Left lung (tissue), 10 donors: Measurements from ENCODE around the gene FTO. TPM values are rescaled to one million over a fixed set of nuclear protein-coding genes. Genes with fewer than 3 reads are reported as not detected.

Experiments
- ATAC-seq: fragments of 200-7000 bp; cut with Tn5 transposase; one replicate; pipeline ENCODE4 v1.9.1; 2020; ENCODE audit warnings: moderate library complexity
- DNase-seq, 4 donors: peaks; one replicate each; pipeline ENCODE4 v3.0.0-alpha.2; 2013 to 2020
- H3K27ac ChIP-seq, 2 donors: fragments of 200-600 bp; sonication (generic) in 1 of 2; one replicate each; pipeline versions ENCODE4 v1.5.0 to v1.8.0; 2020 to 2021
- H3K27me3 ChIP-seq, 2 donors: fragments of 200-600 bp; sonication (generic) in 1 of 2; one replicate each; pipeline versions ENCODE4 v1.5.0 to v1.8.0; 2020 to 2021
- H3K36me3 ChIP-seq, 2 donors: fragments of 200-600 bp; sonication (generic) in 1 of 2; one replicate each; pipeline versions ENCODE4 v1.5.0 to v1.8.0; 2020 to 2021
- H3K4me1 ChIP-seq, 2 donors: fragments of 200-600 bp; one replicate each; pipeline ENCODE4 v1.8.0; 2021
- H3K4me3 ChIP-seq, 2 donors: fragments of 200-600 bp; sonication (generic) in 1 of 2; one replicate each; pipeline versions ENCODE4 v1.5.0 to v1.8.0; 2020 to 2021; ENCODE audit warnings: mild to moderate bottlenecking in 1 of 2
- H3K9me3 ChIP-seq, 2 donors: fragments of 200-600 bp; sonication (generic) in 1 of 2; one replicate each; pipeline versions ENCODE4 v1.5.0 to v1.8.0; 2020 to 2021
- CTCF ChIP-seq, 2 donors: fragments of 200-600 bp; sonication (generic) in 1 of 2; IDR thresholded peaks; one replicate each; pipeline versions ENCODE4 v1.5.0 to v1.8.0; 2021; ENCODE audit warnings: antibody characterized with exemption in 2 of 2
- intact Hi-C, 2 donors: fragments of 100-400 bp; cut with DNase I; formaldehyde crosslinking; loops; one replicate each; pipeline versions ENCODE4 v1.11.2 to v1.14.2; 2022
- polyA plus RNA-seq, 6 donors: library from polyadenylated mRNA; unstranded; fragments of 120-200 nt; gene quantifications; one replicate each; pipeline ENCODE4 v1.2.1, GENCODE V29; 2013; ENCODE audit not compliant: insufficient read length in 6 of 6
- total RNA-seq, 2 donors: library from RNA; stranded (reverse); fragmentation: NEBNext Ultra II Directional; extraction: Animal tissue kit (Norgen Biotek cat#: 25700); gene quantifications; one replicate each; pipeline ENCODE4 v1.2.1, GENCODE V29; 2021
- donor health status: DM: no; HTN: yes; CAD: no.
- donor health status: DM: no; HTN: no; CAD: no.

The FTO gene
- total and polyA plus RNA-seq, 8 donors: 69.0 to 99.6 (median 90.7) TPM

GRCh38 chr16:54106057-54106456 lies 402.1 kb downstream of the FTO start:
- intact Hi-C loops: no loop called here
- Histone ChIP-seq H3K4me3 (no peak overlapping the region), H3K27me3 (no peaks in the 10 kb centered on the region), H3K27ac (no peak overlapping the region), H3K36me3 (no peaks in the 10 kb centered on the region), H3K4me1 (no peaks in the 10 kb centered on the region), H3K9me3 (no peaks in the 10 kb centered on the region)
- ATAC-seq: no peak
- TF ChIP-seq CTCF (IDR thresholded peaks at IDR 0.05): no peak
- DNase-seq: no peak

- no peak for TF ChIP-seq CTCF (IDR thresholded peaks at IDR 0.05)
- Histone ChIP-seq H3K27ac (no peak overlapping the region), H3K4me3 (no peak overlapping the region), H3K27me3 (no peaks in the 10 kb centered on the region), H3K9me3 (no peaks in the 10 kb centered on the region), H3K4me1 (no peaks in the 10 kb centered on the region), H3K36me3 (peaks cover 0 to 14% of the 10 kb centered on the region in 2 donors)
- DNase-seq: no peak
- intact Hi-C loops: no loop called here
- ATAC-seq: no peak
Observed at GRCh38 chr16:54107583-54108202, 403.7 kb downstream of the FTO start.

GRCh38 chr16:54110016-54110981 lies 406.3 kb downstream of the FTO start:
- peaks cover 0 to 39% of the 10 kb centered on the region in 2 donors for H3K36me3 ChIP-seq
- DNase-seq: no peak
- peak; percentile 71 for ATAC-seq

GRCh38 chr16:54112451-54113206 lies 408.7 kb downstream of the FTO start:
- H3K4me1 ChIP-seq: no peaks in the 10 kb centered on the region
- peaks cover 0 to 39% of the 10 kb centered on the region in 2 donors for H3K36me3 ChIP-seq
- no peak for TF ChIP-seq CTCF (IDR thresholded peaks at IDR 0.05)
- H3K27me3 ChIP-seq: no peaks in the 10 kb centered on the region
- H3K4me3 ChIP-seq: no peak overlapping the region
- no peak overlapping the region for H3K27ac ChIP-seq
- DNase-seq (no peak), ATAC-seq (no peak)
- H3K9me3 ChIP-seq: no peaks in the 10 kb centered on the region
- intact Hi-C loops: no loop called here

More at GRCh38 chr16:54110016-54110981, 406.3 kb downstream of the FTO start:
- no peak for TF ChIP-seq CTCF (IDR thresholded peaks at IDR 0.05)
- Histone ChIP-seq H3K4me1 (no peaks in the 10 kb centered on the region), H3K27me3 (no peaks in the 10 kb centered on the region), H3K9me3 (no peaks in the 10 kb centered on the region), H3K27ac (no peak overlapping the region), H3K4me3 (no peak overlapping the region)
- intact Hi-C loops: no loop called here
